ENCODE measurements around the gene STK10. TPM values are rescaled to one million over a fixed set of nuclear protein-coding genes. Genes with fewer than 3 reads are reported as not detected.
A peak's percentile ranks its signal among the peaks of the same experiment; 100 is the strongest.

STK10 gene
- total and polyA plus RNA-seq, 2 donors: 10.6 to 20.8 TPM

DNA sequence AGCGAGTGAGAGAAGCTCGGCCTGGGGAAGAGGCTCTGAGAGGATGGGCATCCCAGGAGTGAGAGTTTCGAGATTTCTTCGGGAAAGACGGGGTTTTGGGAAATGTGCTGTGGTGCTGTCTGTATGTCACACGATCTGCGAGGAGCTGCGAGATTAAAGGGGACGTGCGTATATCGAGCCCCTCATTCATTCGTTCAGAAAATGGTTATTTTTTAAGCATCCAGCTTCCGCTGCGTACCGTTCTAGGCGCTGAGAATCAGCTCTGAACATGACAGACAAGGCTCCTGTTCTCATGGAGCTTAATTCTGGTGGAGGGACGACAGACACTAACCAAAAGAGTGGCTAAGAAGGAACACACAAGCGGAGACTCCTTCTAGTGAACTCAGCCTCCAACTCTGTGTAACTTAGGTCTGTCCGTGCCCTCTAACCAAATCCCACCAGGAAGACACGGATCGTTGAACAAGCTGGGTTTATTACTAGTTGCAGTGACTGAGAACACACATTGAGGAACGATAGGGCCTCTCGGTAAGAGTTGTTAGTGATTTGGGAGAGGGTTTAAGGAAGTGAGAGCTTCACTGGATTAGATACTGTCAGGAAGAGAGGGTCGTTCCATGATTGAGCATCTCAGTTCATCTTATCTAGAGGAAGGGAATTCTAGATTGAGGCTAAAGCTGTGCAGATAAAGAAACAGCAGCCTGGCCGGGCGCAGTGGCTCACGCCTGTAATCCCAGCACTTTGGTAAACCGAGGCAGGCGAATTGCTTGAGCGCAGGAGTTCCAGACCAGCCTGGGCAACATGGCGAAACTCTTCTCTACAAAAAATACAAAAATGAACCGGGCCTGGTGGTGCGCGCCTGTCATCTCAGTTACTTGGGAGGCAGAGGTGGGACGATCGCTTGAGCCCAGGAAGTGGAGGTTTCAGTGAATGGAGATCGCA, 180.6 kb downstream of the STK10 start:
- H3K4me1 ChIP-seq (ENCODE audit: insufficient read depth): no peaks in the 10 kb centered on the region
- H3K36me3 ChIP-seq (ENCODE audit: insufficient read depth): no peaks in the 10 kb centered on the region
- H3K27ac ChIP-seq (ENCODE audit: low read depth): peak overlapping the region; percentile 96
- peak overlapping the region; percentile 84 for H3K4me3 ChIP-seq (ENCODE audit: low read depth, low read length)
- no peak for DNase-seq (ENCODE audit: extremely low spot score)
- WGBS: 23% methylated on average over 37 of the region's 37 CpGs

DNA sequence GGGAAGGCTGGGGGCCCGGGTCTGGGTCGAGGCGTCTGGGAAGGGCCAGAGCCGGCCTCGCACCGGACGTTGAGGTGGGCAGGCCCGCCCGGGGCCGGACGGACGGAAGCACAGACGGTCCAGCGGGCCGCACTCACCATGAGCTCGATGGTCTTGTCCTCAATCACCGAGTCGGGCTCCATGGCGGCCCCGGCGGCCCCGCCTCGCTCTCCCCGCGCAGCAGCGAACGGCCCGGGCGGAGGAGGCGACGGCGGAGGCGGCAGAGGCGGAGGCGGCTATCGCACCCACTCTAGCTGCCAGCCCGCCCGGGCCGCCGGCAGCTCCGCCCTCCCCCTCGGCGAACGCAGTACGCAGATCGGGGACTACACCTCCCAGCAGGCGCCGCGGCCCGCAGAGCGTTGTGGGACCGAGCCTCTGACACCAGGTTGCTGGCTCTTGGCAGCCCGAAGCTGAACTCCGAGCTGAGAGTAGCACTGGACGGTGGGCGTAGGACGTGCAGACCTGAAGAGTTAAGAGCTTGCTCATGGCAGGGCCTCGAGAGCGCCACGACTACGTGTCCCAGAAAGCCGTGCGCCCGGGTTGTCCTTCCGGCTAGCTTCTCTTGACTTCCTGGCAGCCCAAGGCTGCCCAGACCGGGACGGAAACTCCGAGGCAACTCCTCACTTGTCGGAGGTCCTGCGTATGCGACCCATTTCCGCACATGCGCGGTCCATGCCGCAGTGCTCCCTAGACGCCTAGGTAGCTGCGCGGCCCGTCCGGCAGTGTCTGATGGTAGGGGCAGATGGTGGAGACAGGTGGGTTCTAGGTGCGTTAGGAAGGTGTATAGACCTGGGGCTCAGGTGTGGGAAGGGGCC, 181.5 kb downstream of the STK10 start, which contains the start of gene FBXW11:
Gene FBXW11, minus strand, starts transcription at position 318 of the 854 bp plus-strand sequence. Its CDS starts 136 bp downstream, at position 182.
- H3K4me3 ChIP-seq (ENCODE audit: low read depth, low read length): peak within 1 kb of the TSS; percentile 84
- peaks cover 2% of the 10 kb centered on the region for H3K4me1 ChIP-seq (ENCODE audit: insufficient read depth)
- under 1% methylated on average over 81 of the region's 81 CpGs for WGBS
- H3K27ac ChIP-seq (ENCODE audit: low read depth): peak within 1 kb of the TSS; percentile 96
- peak; percentile 92 for DNase-seq (ENCODE audit: extremely low spot score)
- no peaks in the 10 kb centered on the region for H3K36me3 ChIP-seq (ENCODE audit: insufficient read depth)

DNA sequence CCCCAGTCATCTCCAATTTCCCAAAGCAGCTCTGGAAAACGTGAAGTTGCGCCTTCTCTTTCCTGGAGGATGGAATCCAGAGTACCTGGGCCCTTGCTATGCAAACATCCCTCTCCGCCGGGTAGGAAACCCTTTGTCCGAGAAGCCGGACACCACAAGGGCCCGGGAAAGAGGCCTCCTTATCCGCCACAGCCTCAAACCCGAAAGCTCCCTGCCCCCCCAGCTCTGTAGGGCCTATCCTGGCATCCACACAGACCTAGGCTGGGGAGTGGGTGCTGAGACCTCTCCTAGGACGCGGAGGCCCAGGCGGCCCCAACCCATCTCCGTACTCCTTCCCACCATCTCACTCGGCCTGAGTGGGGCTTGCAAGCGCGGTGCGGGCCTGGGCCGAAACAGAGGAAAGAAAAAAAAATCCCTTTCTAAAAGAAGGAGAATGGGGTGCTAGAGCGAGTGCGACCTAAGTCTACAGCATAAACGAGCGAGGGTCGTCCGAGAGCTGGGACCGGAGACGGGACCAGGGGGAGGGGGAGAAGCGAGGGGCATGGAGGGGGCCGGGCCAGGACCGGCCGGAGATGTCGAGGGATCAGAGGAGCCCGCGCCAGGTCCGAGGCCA, 182.2 kb downstream of the STK10 start:
- Histone ChIP-seq H3K36me3 (ENCODE audit: insufficient read depth) (no peaks in the 10 kb centered on the region), H3K27ac (ENCODE audit: low read depth) (peak overlapping the region; percentile 96), H3K4me1 (ENCODE audit: insufficient read depth) (peaks cover 2% of the 10 kb centered on the region), H3K4me3 (ENCODE audit: low read depth, low read length) (peak overlapping the region; percentile 84)
- no peak for DNase-seq (ENCODE audit: extremely low spot score)
- under 1% methylated on average over 34 of the region's 34 CpGs for WGBS

DNA sequence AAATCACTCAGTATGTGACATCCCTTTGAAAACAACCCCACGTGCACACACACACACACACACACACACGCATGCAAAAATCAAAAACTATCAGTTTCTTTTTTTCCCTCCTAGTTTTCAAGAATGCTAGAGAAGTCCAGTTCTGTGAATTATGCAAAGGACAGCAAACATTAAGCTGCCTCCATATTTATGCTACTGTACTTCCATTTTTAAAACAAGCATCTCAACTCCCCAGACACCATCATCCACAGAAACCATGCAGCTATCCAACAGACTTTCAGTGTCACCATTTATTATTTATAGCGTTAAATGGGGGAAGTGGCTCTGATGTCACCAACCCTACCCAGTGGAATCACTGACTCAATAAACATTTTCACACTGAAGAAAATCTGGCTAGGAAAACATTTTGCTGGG, 183.2 kb downstream of the STK10 start:
- Histone ChIP-seq H3K36me3 (ENCODE audit: insufficient read depth) (no peaks in the 10 kb centered on the region), H3K4me3 (ENCODE audit: low read depth, low read length) (peak overlapping the region; percentile 84), H3K4me1 (ENCODE audit: insufficient read depth) (peaks cover 2% of the 10 kb centered on the region), H3K27ac (ENCODE audit: low read depth) (peak overlapping the region; percentile 24)
- WGBS: 39% methylated on average over 3 of the region's 3 CpGs
- DNase-seq (ENCODE audit: extremely low spot score): no peak

DNA sequence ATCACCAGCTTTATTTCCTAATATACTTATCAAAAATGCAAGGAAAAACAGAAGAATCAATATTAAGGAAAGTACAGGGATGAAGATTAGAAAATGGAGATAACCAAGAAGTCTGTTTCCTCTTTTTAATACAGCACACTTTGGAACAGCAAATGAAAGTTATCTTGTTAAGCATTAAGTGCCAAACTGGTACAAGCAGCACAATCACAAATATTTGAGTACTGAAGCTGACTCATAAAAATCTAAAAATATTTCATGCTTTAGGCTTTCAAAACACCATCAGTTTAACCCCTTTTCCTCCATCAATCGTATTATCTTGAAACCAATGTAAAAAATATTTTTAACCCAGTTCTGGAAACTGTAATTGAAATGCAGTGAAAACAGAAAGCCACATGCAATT, 184.3 kb downstream of the STK10 start:
- WGBS: 15% methylated on average over 1 of the region's 1 CpG
- no peaks in the 10 kb centered on the region for H3K36me3 ChIP-seq (ENCODE audit: insufficient read depth)
- no peak for DNase-seq (ENCODE audit: extremely low spot score)
- no peak overlapping the region for H3K4me3 ChIP-seq (ENCODE audit: low read depth, low read length)
- no peak overlapping the region for H3K27ac ChIP-seq (ENCODE audit: low read depth)
- peaks cover 2% of the 10 kb centered on the region for H3K4me1 ChIP-seq (ENCODE audit: insufficient read depth)

DNA sequence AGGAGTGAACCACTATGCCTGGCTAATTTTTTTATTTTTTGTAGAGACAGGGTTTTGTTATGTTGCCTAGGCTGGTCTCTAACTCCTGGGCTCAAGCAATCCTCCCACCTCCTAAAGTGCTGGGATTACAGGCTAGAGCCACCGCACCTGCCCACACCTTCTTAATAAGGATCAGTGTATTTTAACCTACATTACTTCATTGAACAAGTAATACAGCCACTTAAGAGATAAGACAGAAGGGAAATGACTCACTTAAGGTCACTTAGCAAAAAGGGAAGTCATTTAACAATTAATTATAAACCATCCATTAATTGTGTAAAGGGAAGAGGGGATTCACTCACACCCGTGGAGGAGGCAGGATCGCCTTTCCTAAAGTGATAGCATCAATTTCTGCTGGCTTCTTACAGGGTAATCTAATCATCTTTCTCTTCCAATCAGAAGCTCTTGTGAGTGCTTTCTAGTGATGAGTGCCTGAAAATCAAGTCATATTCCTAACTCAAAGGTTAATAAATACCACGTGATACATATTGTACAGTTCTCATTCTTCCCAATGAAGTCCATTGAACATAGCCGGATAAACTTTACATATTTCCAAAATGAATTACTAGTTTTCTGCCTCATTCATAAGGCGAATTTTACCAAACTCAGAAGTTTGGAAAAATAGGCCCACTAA, 185.0 kb downstream of the STK10 start:
- WGBS: 74% methylated on average over 6 of the region's 6 CpGs
- no peak for DNase-seq (ENCODE audit: extremely low spot score)
- Histone ChIP-seq H3K27ac (ENCODE audit: low read depth) (no peak overlapping the region), H3K4me1 (ENCODE audit: insufficient read depth) (peaks cover 2% of the 10 kb centered on the region), H3K36me3 (ENCODE audit: insufficient read depth) (no peaks in the 10 kb centered on the region), H3K4me3 (ENCODE audit: low read depth, low read length) (no peak overlapping the region)

DNA sequence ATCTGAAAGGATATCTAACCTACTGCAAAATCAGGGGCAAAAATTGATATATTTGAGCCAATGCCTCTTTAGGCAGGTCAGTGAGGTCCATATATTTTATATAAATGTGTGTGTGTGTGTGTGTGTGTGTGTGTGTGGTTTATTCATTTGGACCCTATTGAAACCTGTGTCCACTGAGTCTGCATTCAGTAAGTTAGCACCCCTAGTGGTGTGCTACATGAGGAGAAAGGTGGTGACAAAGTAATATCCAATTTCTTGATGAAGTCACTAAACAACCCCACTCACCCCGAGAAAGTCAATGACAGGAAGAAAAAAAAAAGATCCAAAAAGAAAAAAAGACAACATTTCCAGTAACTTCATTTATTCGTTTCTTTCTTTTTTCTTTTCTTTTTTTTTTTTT, 185.7 kb downstream of the STK10 start:
- Histone ChIP-seq H3K36me3 (ENCODE audit: insufficient read depth) (no peaks in the 10 kb centered on the region), H3K27ac (ENCODE audit: low read depth) (no peak overlapping the region), H3K4me1 (ENCODE audit: insufficient read depth) (peaks cover 2% of the 10 kb centered on the region), H3K4me3 (ENCODE audit: low read depth, low read length) (no peak overlapping the region)
- WGBS: 39% methylated on average over 2 of the region's 2 CpGs
- DNase-seq (ENCODE audit: extremely low spot score): no peak

DNA sequence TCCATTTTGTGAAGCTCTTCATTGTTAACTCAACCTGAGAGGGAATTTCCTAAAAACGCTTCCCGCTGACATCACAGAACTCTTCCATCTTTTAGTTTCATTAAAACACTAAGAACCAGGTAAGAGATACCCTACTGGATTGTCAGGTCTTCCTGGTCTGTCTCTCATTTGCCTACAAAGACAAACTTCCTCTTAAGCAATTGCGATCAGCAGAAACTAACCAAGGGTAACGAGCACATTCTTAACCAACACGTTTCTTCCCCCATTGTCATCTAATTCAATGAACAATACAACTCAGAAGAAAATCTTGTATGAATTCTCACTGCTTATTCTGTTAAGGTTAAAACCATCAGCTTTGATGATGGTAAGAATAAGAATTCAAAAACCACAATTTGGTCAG, 188.1 kb downstream of the STK10 start:
- no peak for DNase-seq (ENCODE audit: extremely low spot score)
- Histone ChIP-seq H3K36me3 (ENCODE audit: insufficient read depth) (no peaks in the 10 kb centered on the region), H3K4me1 (ENCODE audit: insufficient read depth) (peaks cover 3% of the 10 kb centered on the region), H3K27ac (ENCODE audit: low read depth) (no peak overlapping the region), H3K4me3 (ENCODE audit: low read depth, low read length) (no peak overlapping the region)
- 87% methylated on average over 5 of the region's 5 CpGs for WGBS

DNA sequence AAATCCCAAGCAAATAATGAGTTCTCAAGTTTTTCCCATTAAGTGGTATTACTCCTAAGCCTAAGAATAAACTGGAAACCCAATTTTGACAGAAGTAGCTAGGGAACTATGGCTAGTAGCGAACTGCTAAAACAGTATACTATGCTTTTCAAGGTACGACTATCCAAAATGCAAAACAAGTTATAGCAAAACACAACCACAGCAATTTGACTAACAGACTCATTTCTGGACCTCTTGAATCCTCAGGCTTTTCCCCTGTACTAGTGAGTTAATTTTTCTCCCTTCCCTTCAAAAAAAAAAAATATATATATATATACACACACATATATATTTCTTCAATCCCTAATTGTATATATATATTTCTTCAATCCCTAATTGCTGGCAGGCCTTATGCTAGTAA, 188.9 kb downstream of the STK10 start:
- no peaks in the 10 kb centered on the region for H3K36me3 ChIP-seq (ENCODE audit: insufficient read depth)
- H3K27ac ChIP-seq (ENCODE audit: low read depth): no peak overlapping the region
- no peak overlapping the region for H3K4me3 ChIP-seq (ENCODE audit: low read depth, low read length)
- H3K4me1 ChIP-seq (ENCODE audit: insufficient read depth): peaks cover 3% of the 10 kb centered on the region
- WGBS: 94% methylated on average over 2 of the region's 2 CpGs
- no peak for DNase-seq (ENCODE audit: extremely low spot score)

DNA sequence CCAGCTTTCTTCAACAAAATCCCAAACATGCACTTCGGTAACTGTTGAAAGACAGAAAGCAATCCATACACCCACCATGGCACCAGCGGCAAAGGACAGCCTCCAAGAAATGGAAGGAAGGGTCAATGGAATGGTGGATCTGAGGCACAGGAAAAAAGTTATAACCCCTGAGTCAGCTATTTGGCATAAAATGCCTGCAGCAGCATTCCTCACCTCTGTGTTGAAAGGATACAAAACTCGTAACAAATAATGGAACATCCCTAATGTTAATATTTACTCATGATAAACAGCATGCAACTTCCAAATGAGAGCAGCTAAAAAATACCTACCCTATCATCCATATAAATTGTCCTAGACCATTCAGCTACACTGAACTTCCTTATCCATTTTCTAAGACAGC, 191.0 kb downstream of the STK10 start:
- WGBS: 58% methylated on average over 3 of the region's 3 CpGs
- Histone ChIP-seq H3K4me3 (ENCODE audit: low read depth, low read length) (no peak overlapping the region), H3K27ac (ENCODE audit: low read depth) (no peak overlapping the region), H3K36me3 (ENCODE audit: insufficient read depth) (no peaks in the 10 kb centered on the region), H3K4me1 (ENCODE audit: insufficient read depth) (peaks cover 3% of the 10 kb centered on the region)
- no peak for DNase-seq (ENCODE audit: extremely low spot score)

DNA sequence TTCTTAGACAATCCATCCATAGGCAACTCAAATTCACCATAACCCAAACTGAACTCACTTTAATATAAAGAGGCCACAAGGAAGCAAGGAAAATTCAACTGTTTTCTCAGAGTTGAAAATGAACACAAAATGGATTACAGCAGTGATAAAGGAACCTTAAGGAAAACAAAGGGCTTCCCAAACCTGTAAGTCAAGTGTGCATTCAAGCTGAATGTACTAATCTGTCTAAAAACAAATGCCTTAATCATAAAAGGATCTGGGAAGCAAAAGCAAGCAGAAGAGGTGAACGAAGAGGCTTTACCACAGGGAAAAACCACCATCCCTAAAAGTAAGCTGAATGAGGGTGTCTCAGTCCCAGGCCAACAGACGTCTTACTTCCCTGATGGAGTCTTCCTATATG, 195.2 kb downstream of the STK10 start:
- no peak overlapping the region for H3K4me3 ChIP-seq (ENCODE audit: low read depth, low read length)
- no peaks in the 10 kb centered on the region for H3K36me3 ChIP-seq (ENCODE audit: insufficient read depth)
- DNase-seq (ENCODE audit: extremely low spot score): no peak
- 84% methylated on average over 2 of the region's 2 CpGs for WGBS
- peaks cover 1% of the 10 kb centered on the region for H3K4me1 ChIP-seq (ENCODE audit: insufficient read depth)
- no peak overlapping the region for H3K27ac ChIP-seq (ENCODE audit: low read depth)

DNA sequence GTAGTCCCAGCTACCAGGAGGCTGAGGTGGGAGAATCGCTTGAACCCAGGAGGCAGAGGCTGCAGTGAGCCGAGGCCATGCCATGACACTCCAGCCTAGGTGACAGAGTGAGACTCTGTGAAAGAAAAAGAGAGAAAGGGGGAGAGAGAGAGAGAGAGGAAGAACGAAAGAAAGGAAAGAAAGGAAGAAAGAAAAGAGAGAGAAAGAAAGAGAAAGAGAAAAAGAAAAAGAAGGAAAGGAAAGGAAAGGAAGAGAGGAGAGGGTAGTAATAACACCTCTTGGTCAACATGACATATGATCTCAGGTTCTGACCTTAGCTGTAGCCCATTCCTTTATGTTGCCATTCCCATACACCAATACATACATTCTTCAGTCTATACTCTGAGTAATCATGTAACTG, 195.7 kb downstream of the STK10 start:
- DNase-seq (ENCODE audit: extremely low spot score): no peak
- WGBS: 93% methylated on average over 3 of the region's 3 CpGs
- no peaks in the 10 kb centered on the region for H3K36me3 ChIP-seq (ENCODE audit: insufficient read depth)

More for the DNA sequence above, 195.7 kb downstream of the STK10 start:
- H3K4me3 ChIP-seq (ENCODE audit: low read depth, low read length): no peak overlapping the region
- H3K27ac ChIP-seq (ENCODE audit: low read depth): no peak overlapping the region
- H3K4me1 ChIP-seq (ENCODE audit: insufficient read depth): peaks cover 1% of the 10 kb centered on the region

Data from urinary bladder (tissue), 4 donors.